Measurements from ENCODE around the gene CREB5. TPM values are rescaled to one million over a fixed set of nuclear protein-coding genes. Genes with fewer than 3 reads are reported as not detected.

The CREB5 gene
- total RNA-seq, 1 experiment from 2014 or later, result 2.1 TPM

GRCh38 chr7:28533731-28534531, 121.6 kb downstream of the CREB5 start:
- Histone ChIP-seq H3K27ac (peak overlapping the region; percentile 52), H3K36me3 (ENCODE audit: low read depth) (no peaks in the 10 kb centered on the region), H3K4me3 (no peak overlapping the region), H4K20me1 (ENCODE audit: insufficient read depth) (no peaks in the 10 kb centered on the region), H3K4me1 (replicated peaks; ENCODE audit: insufficient read depth) (peaks cover 13% of the 10 kb centered on the region), H3K9me3 (ENCODE audit: insufficient read depth, low read depth) (no peaks in the 10 kb centered on the region), H3F3A (ENCODE audit: insufficient read depth, low read depth) (no peaks in the 10 kb centered on the region), H3K4me2 (peak overlapping the region; percentile 15; the same call in 1 of the 2 replicates), H3K27me3 (ENCODE audit: insufficient read depth, low read depth) (no peaks in the 10 kb centered on the region), H2AFZ (no peak overlapping the region), H3K79me2 (ENCODE audit: low read depth) (no peaks in the 10 kb centered on the region), H3K9me2 (ENCODE audit: insufficient read depth) (0 out of 2 replicates have a peak, but pooled peaks cover 1% of the 10 kb centered on the region)
- DNase-seq, result no peak
- intact Hi-C loops (cut with micrococcal nuclease; ENCODE audit: unreplicated experiment), result no loop called here
- no TSS peak for BruUV-seq (replicated peaks)
- ChIA-PET POLR2A (ENCODE audit: unreplicated experiment) (no interaction called here), CTCF (no interaction called here)
- no peak for TF ChIP-seq EZH2 (IDR thresholded peaks at IDR 0.05; ENCODE audit: low read depth)

- no peaks in the 10 kb centered on the region for H3K9me3 ChIP-seq (ENCODE audit: insufficient read depth, low read depth)
- H3K4me1 ChIP-seq (replicated peaks; ENCODE audit: insufficient read depth), result peaks cover 13% of the 10 kb centered on the region
- H3K9me2 ChIP-seq (ENCODE audit: insufficient read depth), result 0 out of 2 replicates have a peak, but pooled peaks cover 6% of the 10 kb centered on the region
- intact Hi-C loops (cut with micrococcal nuclease; ENCODE audit: unreplicated experiment), result no loop called here
- H3K36me3 ChIP-seq (ENCODE audit: low read depth), result no peaks in the 10 kb centered on the region
- no peak for TF ChIP-seq EZH2 (IDR thresholded peaks at IDR 0.05; ENCODE audit: low read depth)
- peak; percentile 30; the same call in 1 of the 2 replicates for TF ChIP-seq CTCF (conservative IDR thresholded peaks at IDR 0.05)
- H3K4me3 ChIP-seq, result no peak overlapping the region
- BruUV-seq (replicated peaks), result no TSS peak
- DNase-seq, result peak; percentile 7 to 47
- no peaks in the 10 kb centered on the region for H3K27me3 ChIP-seq (ENCODE audit: insufficient read depth, low read depth)
- H4K20me1 ChIP-seq (ENCODE audit: insufficient read depth), result no peaks in the 10 kb centered on the region
- H3K79me2 ChIP-seq (ENCODE audit: low read depth), result no peaks in the 10 kb centered on the region
- no peak overlapping the region for H3K27ac ChIP-seq
- ChIA-PET POLR2A (ENCODE audit: unreplicated experiment) (no interaction called here), CTCF (no interaction called here)
- H2AFZ ChIP-seq, result no peak overlapping the region
- no peaks in the 10 kb centered on the region for H3F3A ChIP-seq (ENCODE audit: insufficient read depth, low read depth)
- H3K4me2 ChIP-seq, result no peak overlapping the region
Measured at GRCh38 chr7:28536259-28536658, 123.9 kb downstream of the CREB5 start.

GRCh38 chr7:28539289-28539981, 127.1 kb downstream of the CREB5 start:
- H3K79me2 ChIP-seq (ENCODE audit: low read depth), result no peaks in the 10 kb centered on the region
- no peaks in the 10 kb centered on the region for H3K36me3 ChIP-seq (ENCODE audit: low read depth)
- H3K27ac ChIP-seq, result no peak overlapping the region
- H3K9me3 ChIP-seq (ENCODE audit: insufficient read depth, low read depth), result no peaks in the 10 kb centered on the region
- no peak overlapping the region for H2AFZ ChIP-seq
- H3K27me3 ChIP-seq (ENCODE audit: insufficient read depth, low read depth), result no peaks in the 10 kb centered on the region
- intact Hi-C loops (cut with micrococcal nuclease; ENCODE audit: unreplicated experiment), result no loop called here
- H4K20me1 ChIP-seq (ENCODE audit: insufficient read depth), result no peaks in the 10 kb centered on the region
- 0 out of 2 replicates have a peak, but pooled peaks cover 6% of the 10 kb centered on the region for H3K9me2 ChIP-seq (ENCODE audit: insufficient read depth)
- no peak overlapping the region for H3K4me3 ChIP-seq
- no peaks in the 10 kb centered on the region for H3F3A ChIP-seq (ENCODE audit: insufficient read depth, low read depth)
- POLR2A ChIA-PET (ENCODE audit: unreplicated experiment), result no interaction called here
- DNase-seq, result peak in 1 of 2 experiments; percentile 42
- no TSS peak for BruUV-seq (replicated peaks)
- H3K4me2 ChIP-seq, result no peak overlapping the region
- TF ChIP-seq EZH2 (IDR thresholded peaks at IDR 0.05; ENCODE audit: low read depth), result no peak
- TF ChIP-seq CTCF (conservative IDR thresholded peaks at IDR 0.05), result no peak
- CTCF ChIA-PET, result no interaction called here
- H3K4me1 ChIP-seq (replicated peaks; ENCODE audit: insufficient read depth), result no peaks in the 10 kb centered on the region
